PC-9 (cell line): ENCODE data around the gene SPINT1. TPM values are rescaled to one million over a fixed set of nuclear protein-coding genes. Genes with fewer than 3 reads are reported as not detected.

ENCODE experiments used
- BruUV-seq: library from RNA; stranded (reverse); fragments of 400-500 nt; replicated peaks from 2 replicates; lab custom pipeline; 2021; lab: Mats Ljungman, UMichigan
- CTCF ChIA-PET: fragments of 300-600 bp; sonication (Branson Sonifier 250); formaldehyde crosslinking; loops from one replicate; lab custom pipeline; 2022; ENCODE audit warnings: antibody characterized with exemption; lab: Charles Lee
- POLR2A ChIA-PET: fragments of 300-600 bp; sonication (Branson Sonifier 250); formaldehyde crosslinking; loops from one replicate; lab custom pipeline; 2022; ENCODE audit warnings: antibody characterized with exemption; ENCODE audit not compliant: unreplicated experiment; lab: Charles Lee
- DNase-seq, 2 experiments: peaks; one replicate each; pipeline versions ENCODE4 v3.0.0 to v3.0.0-alpha.2; 2015 to 2022; ENCODE audit warnings: mixed read lengths in 1 of 2
- H2AFZ ChIP-seq: fragments of 200-600 bp; sonication (generic); 2 replicates; pipeline ENCODE4 v1.8.1; 2017; ENCODE audit warnings: antibody characterized with exemption
- H3F3A ChIP-seq: fragments of 200-600 bp; sonication (generic); 2 replicates; pipeline ENCODE4 v1.8.1; 2017; ENCODE audit warnings: antibody characterized with exemption, mild to moderate bottlenecking, low read depth; ENCODE audit not compliant: insufficient read depth
- H3K27ac ChIP-seq: fragments of 200-600 bp; sonication (generic); 2 replicates; pipeline ENCODE4 v1.6.1; 2016; ENCODE audit warnings: mixed run types
- H3K27me3 ChIP-seq: fragments of 200-600 bp; sonication (generic); 2 replicates; pipeline ENCODE4 v1.6.1; 2016; ENCODE audit warnings: low read depth, mixed run types; ENCODE audit not compliant: insufficient read depth
- H3K36me3 ChIP-seq: fragments of 200-600 bp; sonication (generic); 2 replicates; pipeline ENCODE4 v1.6.1; 2016; ENCODE audit warnings: low read depth, mixed run types
- H3K4me1 ChIP-seq: fragments of 200-600 bp; sonication (generic); replicated peaks from 2 replicates; pipeline ENCODE4 v1.6.1; 2016; ENCODE audit warnings: mixed run types; ENCODE audit not compliant: insufficient read depth
- H3K4me2 ChIP-seq: fragments of 200-600 bp; sonication (generic); 2 replicates; pipeline ENCODE4 v1.6.1; 2017; ENCODE audit warnings: mixed run types
- H3K4me3 ChIP-seq: fragments of 200-600 bp; sonication (generic); 2 replicates; pipeline ENCODE4 v1.6.1; 2016; ENCODE audit warnings: mixed run types
- H3K79me2 ChIP-seq: fragments of 200-600 bp; sonication (generic); 2 replicates; pipeline ENCODE4 v1.6.1; 2017; ENCODE audit warnings: low read depth, mixed run types
- H3K9me2 ChIP-seq: fragments of 200-600 bp; sonication (generic); 2 replicates; pipeline ENCODE4 v1.8.1; 2017; ENCODE audit warnings: mild to moderate bottlenecking; ENCODE audit not compliant: insufficient read depth
- H3K9me3 ChIP-seq: fragments of 200-600 bp; sonication (generic); 2 replicates; pipeline ENCODE4 v1.8.1; 2016; ENCODE audit warnings: low read depth; ENCODE audit not compliant: insufficient read depth
- H4K20me1 ChIP-seq: fragments of 200-600 bp; sonication (generic); 2 replicates; pipeline ENCODE4 v1.8.1; 2017; ENCODE audit not compliant: insufficient read depth
- CTCF ChIP-seq: fragments of 200-600 bp; sonication (generic); conservative IDR thresholded peaks from 2 replicates; pipeline ENCODE4 v1.6.1; 2017; ENCODE audit warnings: mixed run types, antibody characterized with exemption, mild to moderate bottlenecking, moderate library complexity
- EZH2 ChIP-seq: fragments of 200-600 bp; sonication (generic); IDR thresholded peaks from 2 replicates; pipeline ENCODE4 v1.8.0; 2017; ENCODE audit warnings: antibody characterized with exemption, low read depth
- intact Hi-C: fragments of 100-400 bp; cut with micrococcal nuclease; formaldehyde crosslinking; loops from one replicate; pipeline ENCODE4 v1.10.0; 2022; ENCODE audit not compliant: unreplicated experiment
- total RNA-seq: library from RNA; stranded (reverse); gene quantifications from 2 replicates; pipeline ENCODE4 v1.2.3, GENCODE V29; 2021

Gene SPINT1
- total RNA-seq, 1 experiment from 2014 or later: 141 TPM

- Histone ChIP-seq H3K36me3 (no peaks in the 10 kb centered on the region), H3K79me2 (no peaks in the 10 kb centered on the region), H3F3A (peaks cover 29% of the 10 kb centered on the region; the same call in 1 of the 2 replicates), H4K20me1 (no peaks in the 10 kb centered on the region; the same call in 1 of the 2 replicates), H3K9me2 (no peaks in the 10 kb centered on the region), H3K4me2 (no peak overlapping the region), H3K27me3 (no peaks in the 10 kb centered on the region), H2AFZ (no peak overlapping the region), H3K4me3 (no peak overlapping the region), H3K27ac (no peak overlapping the region), H3K4me1 (peaks cover 15% of the 10 kb centered on the region), H3K9me3 (no peaks in the 10 kb centered on the region)
- CTCF ChIA-PET: interaction anchor here (0.5 to 0.7 kb wide), 2 partner anchors 276 to 493 kb away, joined by 3 read pairs; no protein-coding TSS in a partner anchor
- TF ChIP-seq EZH2 (no peak), CTCF (no peak)
- POLR2A ChIA-PET: interaction anchor here (0.6 to 0.7 kb wide), 2 partner anchors 32 to 41 kb away, joined by 3 to 6 read pairs; no protein-coding TSS in a partner anchor
- no TSS peak for BruUV-seq
- intact Hi-C loops: loop anchor here (5.0 to 10.0 kb wide), 2 partner anchors 909 to 1232 kb away; no protein-coding TSS in a partner anchor
- no peak for DNase-seq
Measured at GRCh38 chr15:40902605-40903561, 59.0 kb downstream of the SPINT1 start.

GRCh38 chr15:40904552-40905201, 60.8 kb downstream of the SPINT1 start:
- no peaks in the 10 kb centered on the region for H3K9me3 ChIP-seq
- no peaks in the 10 kb centered on the region for H3K27me3 ChIP-seq
- H3K4me2 ChIP-seq: no peak overlapping the region
- H3F3A ChIP-seq: peaks cover 29% of the 10 kb centered on the region; the same call in 1 of the 2 replicates
- H3K4me1 ChIP-seq: peaks cover 18% of the 10 kb centered on the region
- no peak overlapping the region for H2AFZ ChIP-seq
- ChIA-PET POLR2A (interaction anchor here (0.6 to 0.7 kb wide), 2 partner anchors 114 to 340 kb away, joined by 4 to 7 read pairs; partner anchors contain the start of gene CCDC32), CTCF (interaction anchor here (0.5 to 0.6 kb wide), 2 partner anchors 111 to 1005 kb away, joined by 3 to 4 read pairs; no protein-coding TSS in a partner anchor)
- H4K20me1 ChIP-seq: no peaks in the 10 kb centered on the region; the same call in 1 of the 2 replicates
- no peaks in the 10 kb centered on the region for H3K9me2 ChIP-seq
- H3K27ac ChIP-seq: no peak overlapping the region
- TF ChIP-seq CTCF: no peak
- no peak for TF ChIP-seq EZH2
- DNase-seq: no peak
- no peaks in the 10 kb centered on the region for H3K36me3 ChIP-seq
- no peak overlapping the region for H3K4me3 ChIP-seq
- H3K79me2 ChIP-seq: no peaks in the 10 kb centered on the region
- no TSS peak for BruUV-seq
- intact Hi-C loops: loop anchor here (1.0 to 10.0 kb wide), 6 partner anchors 34 to 1230 kb away; partner anchors contain the start of genes NUSAP1 and OIP5
